ENCODE results near the gene ZMIZ1. TPM values are rescaled to one million over a fixed set of nuclear protein-coding genes. Genes with fewer than 3 reads are reported as not detected.
A peak's percentile ranks its signal among the peaks of the same experiment; 100 is the strongest.

ZMIZ1 gene
- total and polyA plus RNA-seq, 4 donors = 3.9 to 19.1 (median 9.8) TPM

DNA sequence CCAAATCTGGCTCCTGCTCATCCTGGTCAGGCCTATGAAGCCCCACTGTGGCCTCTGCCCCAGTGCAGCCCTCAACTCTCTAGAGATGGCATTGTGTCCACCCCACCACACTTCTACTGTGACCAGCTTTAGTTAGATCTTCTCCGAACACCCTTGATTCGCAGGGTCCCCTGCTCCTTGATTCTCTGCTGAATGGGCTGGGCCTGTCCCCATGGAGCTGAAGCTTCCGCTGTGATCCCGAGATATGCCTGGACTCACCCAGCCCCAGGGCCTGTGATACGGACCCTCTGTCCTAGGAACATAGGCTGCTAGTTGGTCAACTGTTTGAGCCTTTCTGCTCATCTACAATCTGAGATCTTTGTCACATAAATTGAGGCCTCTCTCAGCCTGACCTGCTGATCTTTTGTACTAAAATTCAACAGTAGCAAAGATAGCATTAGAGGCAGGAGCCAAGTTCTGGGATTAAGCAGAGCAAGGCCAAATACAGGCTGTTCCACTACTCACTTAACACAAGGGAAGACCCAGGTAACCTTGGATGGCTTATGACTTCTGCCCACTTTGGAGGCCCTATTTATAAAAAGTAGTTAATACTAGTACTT is 272.0 kb downstream of the ZMIZ1 start (continued):
- TF ChIP-seq TAF1 (conservative IDR thresholded peaks at IDR 0.05) (no peak), RXRA (IDR thresholded peaks at IDR 0.05) (peak in 1 of 2 donors; percentile 54)

DNA sequence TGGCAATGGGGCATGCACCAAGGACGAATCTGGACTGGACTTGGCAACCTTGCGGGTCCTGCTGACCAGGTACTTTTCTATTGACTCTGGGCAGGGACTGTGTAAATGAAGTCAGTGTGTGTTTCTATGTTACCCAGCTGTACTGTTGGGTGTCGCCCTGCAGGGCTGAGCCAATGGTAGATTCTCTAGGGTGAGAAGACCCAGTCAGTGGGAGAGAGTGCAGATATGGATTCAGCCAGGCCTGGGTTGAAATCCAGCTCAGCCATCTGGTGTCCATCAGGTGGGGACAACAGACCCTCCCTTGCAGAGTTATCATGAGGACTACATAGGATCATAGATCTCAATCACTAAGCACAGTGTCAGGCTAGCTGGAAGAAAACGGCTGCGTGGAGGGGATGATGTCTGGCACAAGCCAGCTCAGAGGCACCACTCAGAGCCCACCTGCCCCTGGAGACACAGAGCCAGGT is 273.6 kb downstream of the ZMIZ1 start:
- H3K36me3 ChIP-seq (ENCODE audit: control insufficient read depth in 4 of 4, insufficient read depth in 3 of 4, low read depth in 1 of 4, low read length in 3 of 4) = no peaks in the 10 kb centered on the region
- WGBS = 50% methylated on average over 5 of the region's 5 CpGs
- H3K27ac ChIP-seq (ENCODE audit: low read depth in 1 of 2, low read length in 2 of 2) = peak overlapping the region; percentile 57 to 62
- H3K4me3 ChIP-seq (ENCODE audit: low read depth in 1 of 3, low read length in 3 of 3) = no peak overlapping the region
- DNase-seq (ENCODE audit: low spot score) = no peak
- no peak overlapping the region for H3K9ac ChIP-seq (ENCODE audit: low read depth in 1 of 2, low read length in 2 of 2)
- TF ChIP-seq MAX (IDR thresholded peaks at IDR 0.05) = no peak
- TF ChIP-seq CTCF (IDR thresholded peaks at IDR 0.05; ENCODE audit: low read depth, low read length, missing input control) = peak; percentile 11
- TF ChIP-seq RXRA (IDR thresholded peaks at IDR 0.05) = peak; percentile 55 to 76
- peak; percentile 69 to 71 for TF ChIP-seq HNF4A (conservative IDR thresholded peaks at IDR 0.05)
- no peak for TF ChIP-seq TAF1 (conservative IDR thresholded peaks at IDR 0.05)
- peak in 1 of 2 donors; percentile 43 for TF ChIP-seq JUND (IDR thresholded peaks at IDR 0.05)
- peak; percentile 68 for TF ChIP-seq SP1 (IDR thresholded peaks at IDR 0.05)
- TF ChIP-seq FOXA2 (IDR thresholded peaks at IDR 0.05) = peak; percentile 83
- peak; percentile 64 for TF ChIP-seq FOXA1 (IDR thresholded peaks at IDR 0.05)
- no peak for TF ChIP-seq NR2F2 (IDR thresholded peaks at IDR 0.05)
- no peak for TF ChIP-seq ATF3 (IDR thresholded peaks at IDR 0.05)
- H3K27me3 ChIP-seq (ENCODE audit: control insufficient read depth in 4 of 4, insufficient read depth in 4 of 4, low read length in 3 of 4) = no peaks in the 10 kb centered on the region
- H3K4me1 ChIP-seq (ENCODE audit: control insufficient read depth in 4 of 4, insufficient read depth in 4 of 4, low read length in 3 of 4) = peaks cover 16 to 69% (median 59%) of the 10 kb centered on the region in 4 donors
- H3K9me3 ChIP-seq (ENCODE audit: control insufficient read depth in 4 of 4, low read length in 3 of 4) = no peaks in the 10 kb centered on the region

DNA sequence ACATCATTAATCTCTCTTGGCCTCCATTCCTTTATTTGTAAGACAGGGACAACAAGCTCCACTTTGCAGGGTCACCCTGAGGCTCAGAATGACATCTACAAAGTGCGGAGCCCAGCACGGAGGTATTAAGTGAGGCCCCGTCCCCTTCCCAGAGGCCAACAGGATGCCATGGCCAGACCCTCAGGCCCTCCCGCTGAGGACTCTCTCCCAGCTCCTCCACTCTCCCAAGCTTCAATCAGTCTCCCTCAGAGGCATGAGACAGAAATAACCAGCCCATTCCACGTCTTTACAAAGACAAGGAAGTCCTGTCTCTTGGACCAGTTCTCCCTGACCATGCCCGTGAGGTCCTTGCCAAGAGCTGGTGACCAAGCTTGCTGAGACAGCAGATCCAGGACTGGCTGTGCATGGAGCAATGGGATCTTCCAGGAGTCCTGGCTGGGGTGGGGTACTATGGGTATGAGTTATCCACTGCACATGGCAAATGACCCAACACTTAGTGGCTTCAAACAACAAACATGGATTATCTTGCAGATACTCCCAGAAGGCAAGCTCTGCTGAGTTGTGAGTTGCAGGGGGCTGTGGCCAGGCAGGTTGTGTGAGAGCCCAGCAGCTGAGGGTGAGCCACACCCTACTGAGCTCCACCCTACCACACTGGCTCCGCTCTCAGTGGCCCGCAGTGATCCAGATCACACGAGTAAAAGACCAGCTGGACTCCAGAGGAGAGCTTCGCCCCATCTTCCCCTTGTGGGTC is 274.2 kb downstream of the ZMIZ1 start:
- H3K27ac ChIP-seq (ENCODE audit: low read depth in 1 of 2, low read length in 2 of 2) = peak overlapping the region; percentile 28 to 57
- H3K4me1 ChIP-seq (ENCODE audit: control insufficient read depth in 4 of 4, insufficient read depth in 4 of 4, low read length in 3 of 4) = peaks cover 16 to 69% (median 59%) of the 10 kb centered on the region in 4 donors
- no peaks in the 10 kb centered on the region for H3K36me3 ChIP-seq (ENCODE audit: control insufficient read depth in 4 of 4, insufficient read depth in 3 of 4, low read depth in 1 of 4, low read length in 3 of 4)
- TF ChIP-seq ATF3 (IDR thresholded peaks at IDR 0.05) (no peak), CTCF (IDR thresholded peaks at IDR 0.05; ENCODE audit: low read depth, low read length, missing input control) (no peak), HNF4A (conservative IDR thresholded peaks at IDR 0.05) (no peak), RXRA (IDR thresholded peaks at IDR 0.05) (no peak), JUND (IDR thresholded peaks at IDR 0.05) (no peak), FOXA1 (IDR thresholded peaks at IDR 0.05) (no peak), YY1 (IDR thresholded peaks at IDR 0.05) (no peak)
- TF ChIP-seq, protein P1, sequence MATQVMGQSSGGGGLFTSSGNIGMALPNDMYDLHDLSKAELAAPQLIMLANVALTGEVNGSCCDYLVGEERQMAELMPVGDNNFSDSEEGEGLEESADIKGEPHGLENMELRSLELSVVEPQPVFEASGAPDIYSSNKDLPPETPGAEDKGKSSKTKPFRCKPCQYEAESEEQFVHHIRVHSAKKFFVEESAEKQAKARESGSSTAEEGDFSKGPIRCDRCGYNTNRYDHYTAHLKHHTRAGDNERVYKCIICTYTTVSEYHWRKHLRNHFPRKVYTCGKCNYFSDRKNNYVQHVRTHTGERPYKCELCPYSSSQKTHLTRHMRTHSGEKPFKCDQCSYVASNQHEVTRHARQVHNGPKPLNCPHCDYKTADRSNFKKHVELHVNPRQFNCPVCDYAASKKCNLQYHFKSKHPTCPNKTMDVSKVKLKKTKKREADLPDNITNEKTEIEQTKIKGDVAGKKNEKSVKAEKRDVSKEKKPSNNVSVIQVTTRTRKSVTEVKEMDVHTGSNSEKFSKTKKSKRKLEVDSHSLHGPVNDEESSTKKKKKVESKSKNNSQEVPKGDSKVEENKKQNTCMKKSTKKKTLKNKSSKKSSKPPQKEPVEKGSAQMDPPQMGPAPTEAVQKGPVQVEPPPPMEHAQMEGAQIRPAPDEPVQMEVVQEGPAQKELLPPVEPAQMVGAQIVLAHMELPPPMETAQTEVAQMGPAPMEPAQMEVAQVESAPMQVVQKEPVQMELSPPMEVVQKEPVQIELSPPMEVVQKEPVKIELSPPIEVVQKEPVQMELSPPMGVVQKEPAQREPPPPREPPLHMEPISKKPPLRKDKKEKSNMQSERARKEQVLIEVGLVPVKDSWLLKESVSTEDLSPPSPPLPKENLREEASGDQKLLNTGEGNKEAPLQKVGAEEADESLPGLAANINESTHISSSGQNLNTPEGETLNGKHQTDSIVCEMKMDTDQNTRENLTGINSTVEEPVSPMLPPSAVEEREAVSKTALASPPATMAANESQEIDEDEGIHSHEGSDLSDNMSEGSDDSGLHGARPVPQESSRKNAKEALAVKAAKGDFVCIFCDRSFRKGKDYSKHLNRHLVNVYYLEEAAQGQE (IDR thresholded peaks at IDR 0.05) = no peak
- H3K9me3 ChIP-seq (ENCODE audit: control insufficient read depth in 4 of 4, low read length in 3 of 4) = no peaks in the 10 kb centered on the region
- H3K27me3 ChIP-seq (ENCODE audit: control insufficient read depth in 4 of 4, insufficient read depth in 4 of 4, low read length in 3 of 4) = no peaks in the 10 kb centered on the region
- 63% methylated on average over 10 of the region's 10 CpGs for WGBS
- no peak for DNase-seq (ENCODE audit: low spot score)
- H3K4me3 ChIP-seq (ENCODE audit: low read depth in 1 of 3, low read length in 3 of 3) = no peak overlapping the region
- H3K9ac ChIP-seq (ENCODE audit: low read depth in 1 of 2, low read length in 2 of 2) = no peak overlapping the region
